GM10248 (cell line): ENCODE results near the gene NPPB.
"Not testable (repeated sequence)": the region's sequence is repeated elsewhere in the genome, so short reads cannot be mapped to it uniquely, and the experiment has no call there.

ENCODE experiments used
- CTCF ChIA-PET: fragments of 300-600 bp; sonication (Branson Sonifier 250); formaldehyde crosslinking; extraction: SDS; loops from one replicate; lab custom pipeline; 2021; ENCODE audit warnings: antibody characterized with exemption; lab: Yijun Ruan, JAX
- POLR2A ChIA-PET: fragments of 350-650 bp; sonication (Branson Sonifier 250); formaldehyde crosslinking; extraction: SDS; loops from one replicate; lab custom pipeline; 2020; ENCODE audit warnings: antibody characterized with exemption; lab: Yijun Ruan, JAX
- DNase-seq: peaks from one replicate; pipeline ENCODE4 v3.0.0; 2012; ENCODE audit errors: extremely low spot score
- CTCF ChIP-seq: IDR thresholded peaks from 2 replicates; pipeline ENCODE4 v1.5.1; 2012; ENCODE audit warnings: mild to moderate bottlenecking, low read depth; ENCODE audit errors: extremely low read depth, missing control alignments, control extremely low read depth

Gene NPPB

GRCh38 chr1:11858613-11858967, at the start of gene NPPB:
TSS of gene NPPB (minus strand) at chr1:11858945. CDS start at chr1:11858833, 112 bp downstream.
- POLR2A ChIA-PET, result no interaction called here
- CTCF ChIA-PET, result interaction anchor here (1.4 kb wide), 1 partner anchor 12 kb away, joined by 3 read pairs; no protein-coding TSS in a partner anchor
- DNase-seq, result no peak
- no peak for TF ChIP-seq CTCF

- CTCF ChIA-PET, result interaction anchor here (0.7 to 2.1 kb wide), 13 partner anchors 9 to 258 kb away, joined by 3 to 8 read pairs (median 4); no protein-coding TSS in a partner anchor
- POLR2A ChIA-PET, result interaction anchor here (0.6 to 3.4 kb wide), 47 partner anchors 8 to 1672 kb away, joined by 3 to 53 read pairs (median 5); partner anchors contain the start of genes AGTRAP, CLCN6, FBXO6 and KIAA2013
- TF ChIP-seq CTCF, result no peak
- peak; percentile 73 for DNase-seq
Measured at GRCh38 chr1:11908095-11908675, 49.4 kb upstream of the NPPB start.

GRCh38 chr1:11907275-11908094, 48.7 kb upstream of the NPPB start:
- peak; percentile 90 for DNase-seq
- peak; percentile 93 for TF ChIP-seq CTCF
- ChIA-PET POLR2A (interaction anchor here (0.6 to 3.4 kb wide), 29 partner anchors 8 to 1672 kb away, joined by 3 to 53 read pairs (median 7); partner anchors contain the start of genes AGTRAP, CLCN6, KIAA2013 and MIIP), CTCF (interaction anchor here (0.7 to 2.1 kb wide), 13 partner anchors 9 to 257 kb away, joined by 3 to 8 read pairs (median 4); no protein-coding TSS in a partner anchor)

- DNase-seq, result no peak
- ChIA-PET CTCF (no interaction called here), POLR2A (no interaction called here)
- no peak for TF ChIP-seq CTCF
Measured at GRCh38 chr1:11906870-11907269, 48.1 kb upstream of the NPPB start.

GRCh38 chr1:11904978-11905377, 46.2 kb upstream of the NPPB start:
- ChIA-PET POLR2A (no interaction called here), CTCF (no interaction called here)

GRCh38 chr1:11904156-11904555, 45.4 kb upstream of the NPPB start:
- CTCF ChIA-PET, result interaction anchor here (0.7 kb wide), 1 partner anchor 119 kb away, joined by 4 read pairs; no protein-coding TSS in a partner anchor
- POLR2A ChIA-PET, result interaction anchor here (0.6 kb wide), 2 partner anchors 137 to 1888 kb away, joined by 4 to 5 read pairs; no protein-coding TSS in a partner anchor
- DNase-seq, result not testable (repeated sequence)

More at GRCh38 chr1:11904978-11905377, 46.2 kb upstream of the NPPB start:
- DNase-seq, result no peak
- no peak for TF ChIP-seq CTCF
